ENCODE data around the gene DNAH7. TPM values are rescaled to one million over a fixed set of nuclear protein-coding genes. Genes with fewer than 3 reads are reported as not detected.

Gene DNAH7
- total and polyA plus RNA-seq, 8 donors, result 1.6 to 6.2 (median 4.8) TPM

DNA sequence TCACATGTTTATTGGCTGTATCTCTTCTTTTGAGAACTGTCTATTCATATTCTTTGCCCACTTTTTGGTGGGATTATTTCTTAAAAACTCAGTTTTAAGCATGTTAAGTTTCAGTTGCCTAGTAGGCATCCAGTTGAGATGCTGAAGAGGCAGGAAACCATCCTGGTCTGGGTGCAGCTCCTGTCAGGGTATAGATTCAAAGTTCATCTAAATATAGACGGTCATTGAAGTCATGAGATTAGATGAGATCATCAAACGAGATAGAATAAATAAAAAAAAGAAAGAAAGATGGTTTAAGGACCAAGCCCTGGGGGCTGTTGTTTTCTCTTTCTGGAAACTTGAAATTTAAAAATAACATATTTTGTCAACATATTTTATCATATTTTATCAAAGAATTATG, 9.2 kb upstream of the DNAH7 start:
- DNase-seq (no peak), ATAC-seq (no peak)
- H3K27me3 ChIP-seq, result no peaks in the 10 kb centered on the region
- H3K4me1 ChIP-seq, result peaks cover 6 to 14% of the 10 kb centered on the region in 2 donors
- H3K9me3 ChIP-seq, result no peaks in the 10 kb centered on the region
- H3K27ac ChIP-seq, result no peak overlapping the region
- no peak overlapping the region for H3K4me3 ChIP-seq
- no peaks in the 10 kb centered on the region for H3K36me3 ChIP-seq
- intact Hi-C loops (cut with DNase I), result loop anchor here in 1 of 2 donors (10.0 kb wide), 1 partner anchor 197 kb away; no protein-coding TSS in a partner anchor
- TF ChIP-seq, protein P1, sequence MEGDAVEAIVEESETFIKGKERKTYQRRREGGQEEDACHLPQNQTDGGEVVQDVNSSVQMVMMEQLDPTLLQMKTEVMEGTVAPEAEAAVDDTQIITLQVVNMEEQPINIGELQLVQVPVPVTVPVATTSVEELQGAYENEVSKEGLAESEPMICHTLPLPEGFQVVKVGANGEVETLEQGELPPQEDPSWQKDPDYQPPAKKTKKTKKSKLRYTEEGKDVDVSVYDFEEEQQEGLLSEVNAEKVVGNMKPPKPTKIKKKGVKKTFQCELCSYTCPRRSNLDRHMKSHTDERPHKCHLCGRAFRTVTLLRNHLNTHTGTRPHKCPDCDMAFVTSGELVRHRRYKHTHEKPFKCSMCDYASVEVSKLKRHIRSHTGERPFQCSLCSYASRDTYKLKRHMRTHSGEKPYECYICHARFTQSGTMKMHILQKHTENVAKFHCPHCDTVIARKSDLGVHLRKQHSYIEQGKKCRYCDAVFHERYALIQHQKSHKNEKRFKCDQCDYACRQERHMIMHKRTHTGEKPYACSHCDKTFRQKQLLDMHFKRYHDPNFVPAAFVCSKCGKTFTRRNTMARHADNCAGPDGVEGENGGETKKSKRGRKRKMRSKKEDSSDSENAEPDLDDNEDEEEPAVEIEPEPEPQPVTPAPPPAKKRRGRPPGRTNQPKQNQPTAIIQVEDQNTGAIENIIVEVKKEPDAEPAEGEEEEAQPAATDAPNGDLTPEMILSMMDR (IDR thresholded peaks at IDR 0.05), result no peak

DNA sequence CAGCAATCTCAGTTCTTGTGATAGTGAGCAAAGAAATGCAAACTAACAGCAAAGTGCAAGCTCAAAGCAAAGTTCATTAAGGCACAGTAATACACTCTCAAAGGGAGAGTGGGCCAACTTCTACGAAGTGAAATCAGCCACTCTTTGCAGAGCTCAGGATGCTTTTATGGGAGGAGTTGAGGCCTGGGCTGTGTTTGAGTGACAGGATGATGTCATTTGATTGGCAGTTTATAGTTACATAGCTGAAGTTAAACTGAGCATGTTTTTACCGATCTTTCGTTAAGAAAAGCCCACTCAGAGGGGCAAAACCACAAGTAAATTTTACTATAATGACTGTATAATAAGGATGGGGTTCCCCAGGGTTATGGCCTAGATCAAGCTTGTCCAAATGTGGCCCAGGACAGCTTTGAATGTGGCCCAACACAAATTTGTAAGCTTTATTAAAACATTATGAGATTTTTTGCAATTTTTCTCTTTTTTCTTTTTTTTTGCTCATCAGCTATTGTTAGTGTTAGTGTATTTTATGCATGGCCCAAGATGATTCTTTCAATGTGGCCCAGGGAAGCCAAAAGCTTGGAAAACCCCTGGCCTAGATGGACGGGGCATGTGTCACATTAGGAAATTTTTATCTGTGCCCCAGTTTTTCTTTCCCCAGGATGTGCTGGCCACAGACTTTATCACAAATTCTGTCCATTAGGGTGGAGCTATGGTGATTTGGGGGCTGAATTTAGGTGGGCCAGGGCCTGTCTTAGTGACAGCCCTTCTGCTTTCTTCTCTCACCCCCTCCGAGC, 8.3 kb upstream of the DNAH7 start:
- H3K9me3 ChIP-seq, result no peaks in the 10 kb centered on the region
- no peaks in the 10 kb centered on the region for H3K27me3 ChIP-seq
- H3K4me3 ChIP-seq, result no peak overlapping the region
- ATAC-seq, result no peak
- intact Hi-C loops (cut with DNase I), result loop anchor here in 1 of 2 donors (10.0 kb wide), 1 partner anchor 198 kb away; no protein-coding TSS in a partner anchor
- H3K36me3 ChIP-seq, result no peaks in the 10 kb centered on the region
- peaks cover 6 to 14% of the 10 kb centered on the region in 2 donors for H3K4me1 ChIP-seq
- DNase-seq, result no peak
- no peak overlapping the region for H3K27ac ChIP-seq
- TF ChIP-seq, protein P1 (IDR thresholded peaks at IDR 0.05), result no peak

DNA sequence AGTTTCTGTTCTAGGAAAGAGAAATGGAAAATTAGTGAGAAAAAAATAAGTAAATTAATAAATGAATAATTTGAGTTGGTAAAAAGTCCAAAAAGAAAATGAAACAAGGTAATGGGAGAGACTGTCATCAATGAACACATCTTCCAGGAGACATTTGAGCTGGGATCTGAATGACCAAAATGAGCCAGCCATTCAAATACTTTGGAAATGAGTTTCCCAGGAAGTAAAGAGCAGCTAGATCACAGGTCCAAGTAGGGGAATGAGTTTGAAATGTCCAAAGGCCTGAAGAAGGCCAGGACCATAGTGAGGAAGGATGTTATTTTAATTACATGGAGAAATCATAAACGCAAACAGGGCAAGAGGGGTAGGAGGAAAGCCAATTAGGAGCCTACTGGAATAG, 6.6 kb upstream of the DNAH7 start:
- Histone ChIP-seq H3K4me3 (no peak overlapping the region), H3K27ac (no peak overlapping the region), H3K36me3 (no peaks in the 10 kb centered on the region), H3K9me3 (no peaks in the 10 kb centered on the region), H3K27me3 (no peaks in the 10 kb centered on the region), H3K4me1 (peaks cover 6 to 8% of the 10 kb centered on the region in 2 donors)
- no peak for DNase-seq
- intact Hi-C loops (cut with DNase I), result loop anchor here in 1 of 2 donors (10.0 kb wide), 1 partner anchor 200 kb away; no protein-coding TSS in a partner anchor
- ATAC-seq, result no peak
- TF ChIP-seq, protein P1 (IDR thresholded peaks at IDR 0.05), result no peak

DNA sequence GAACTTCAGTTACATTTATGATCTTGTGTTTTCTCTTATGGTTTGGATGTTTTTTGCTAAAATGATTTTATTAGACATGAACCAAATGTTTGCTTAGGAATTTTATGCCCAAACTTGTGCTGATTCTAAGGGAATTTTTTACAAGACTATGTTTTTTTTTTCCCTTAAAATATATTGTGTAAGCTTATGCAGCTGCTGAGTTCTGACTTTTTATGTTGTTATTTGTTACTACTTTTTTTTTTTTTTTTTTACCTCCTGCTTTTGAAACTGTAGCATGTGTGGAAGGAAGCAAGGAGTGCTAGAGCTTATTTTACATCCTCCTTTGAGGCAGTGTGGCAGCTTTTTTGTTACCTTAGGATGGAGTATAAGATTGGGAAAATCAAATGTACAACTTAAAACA, 6.0 kb upstream of the DNAH7 start:
- no peak overlapping the region for H3K27ac ChIP-seq
- H3K4me3 ChIP-seq, result no peak overlapping the region
- H3K27me3 ChIP-seq, result no peaks in the 10 kb centered on the region
- H3K36me3 ChIP-seq, result no peaks in the 10 kb centered on the region
- ATAC-seq (no peak), DNase-seq (no peak)
- H3K4me1 ChIP-seq, result peaks cover 3 to 6% of the 10 kb centered on the region in 2 donors
- intact Hi-C loops (cut with DNase I), result loop anchor here in 1 of 2 donors (10.0 kb wide), 1 partner anchor 200 kb away; no protein-coding TSS in a partner anchor
- TF ChIP-seq, protein P1 (IDR thresholded peaks at IDR 0.05), result no peak
- H3K9me3 ChIP-seq, result no peaks in the 10 kb centered on the region

DNA sequence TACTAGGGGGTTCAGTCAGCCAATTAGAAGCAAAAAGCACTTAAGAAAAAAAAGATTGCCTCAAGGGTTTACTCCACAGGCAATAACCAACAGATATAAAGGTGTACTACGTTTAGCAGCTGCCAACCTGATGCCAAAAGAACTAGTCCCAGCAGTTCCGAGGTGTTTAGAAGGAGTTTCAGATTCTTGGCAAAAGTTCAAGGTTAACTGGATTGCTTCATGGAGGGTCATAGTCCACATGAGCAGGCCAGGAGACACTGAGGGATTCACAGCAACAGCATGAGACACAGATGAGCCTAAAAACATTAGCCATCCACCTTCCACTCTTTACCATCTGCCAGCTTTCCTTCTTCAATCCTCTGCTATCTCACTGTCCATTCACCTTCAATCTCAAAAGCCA, 4.9 kb upstream of the DNAH7 start:
- no peaks in the 10 kb centered on the region for H3K9me3 ChIP-seq
- DNase-seq (no peak), ATAC-seq (no peak)
- intact Hi-C loops (cut with DNase I), result loop anchor here in 1 of 2 donors (10.0 kb wide), 1 partner anchor 201 kb away; no protein-coding TSS in a partner anchor
- TF ChIP-seq, protein P1 (IDR thresholded peaks at IDR 0.05), result no peak
- H3K27me3 ChIP-seq, result no peaks in the 10 kb centered on the region
- H3K4me1 ChIP-seq, result peaks cover 0 to 2% of the 10 kb centered on the region in 2 donors
- H3K36me3 ChIP-seq, result no peaks in the 10 kb centered on the region
- H3K27ac ChIP-seq, result no peak overlapping the region
- H3K4me3 ChIP-seq, result no peak overlapping the region

Measured in left lung (tissue), 10 donors.